ENCODE results near the gene TSEN2. TPM values are rescaled to one million over a fixed set of nuclear protein-coding genes. Genes with fewer than 3 reads are reported as not detected.
A peak's percentile ranks its signal among the peaks of the same experiment; 100 is the strongest.

The TSEN2 gene
- total and polyA plus RNA-seq, 2 of the 13 experiments (the other 11 are each of a cell fraction or from before 2014, with no cell fraction given): 11.0 to 17.3 TPM

DNA sequence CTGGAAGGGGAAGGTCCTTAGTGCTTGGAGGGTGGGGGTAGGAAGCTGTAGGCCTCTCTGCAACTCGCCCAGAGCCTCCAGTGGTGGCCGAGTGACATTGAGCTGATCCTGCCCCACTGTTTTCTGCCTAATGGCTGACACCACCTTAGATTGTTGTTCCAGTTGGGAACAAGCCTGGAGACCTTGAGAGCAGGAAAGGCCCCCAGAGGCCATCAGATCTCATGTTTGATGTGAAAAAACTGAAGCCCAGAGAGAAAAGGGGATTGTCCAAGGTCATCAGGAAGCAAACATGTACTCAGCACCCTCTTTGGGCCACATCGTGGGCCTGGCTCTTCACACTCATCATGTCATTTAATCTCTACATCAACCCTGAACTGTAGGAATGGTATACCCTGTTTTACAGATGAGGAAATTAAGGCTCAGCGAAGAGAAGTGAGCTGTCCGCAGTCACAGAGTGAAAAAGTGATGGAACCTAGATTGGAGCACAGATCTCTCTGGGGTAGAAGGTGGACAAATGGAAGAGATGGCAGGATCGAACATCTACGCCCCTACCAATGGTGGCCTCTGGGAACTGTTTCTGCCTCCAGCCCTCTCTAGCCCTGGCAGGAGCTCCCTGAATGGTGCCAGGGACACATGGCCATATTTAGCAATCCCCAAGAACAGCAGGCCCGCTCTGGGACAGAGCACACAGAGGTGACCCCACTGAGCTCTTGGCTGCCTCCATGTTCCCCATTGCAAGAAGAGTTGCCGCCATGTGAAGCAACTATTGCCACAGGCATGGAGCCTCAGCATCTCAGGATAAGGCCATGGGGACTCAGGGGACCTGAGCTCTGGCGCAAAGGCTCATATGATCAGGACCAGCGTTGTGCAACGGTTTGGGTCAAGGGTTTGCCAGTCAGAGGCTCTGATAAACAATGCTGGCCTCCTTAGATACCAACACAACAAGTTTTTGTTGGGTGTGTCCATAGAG is 31.6 kb upstream of the TSEN2 start (continued):
- TF ChIP-seq ZNF597 (CRISPR knock-in tag; IDR thresholded peaks at IDR 0.05) (no peak), CENPX (CRISPR knock-in tag; IDR thresholded peaks at IDR 0.05) (no peak), ZNF44 (CRISPR knock-in tag; IDR thresholded peaks at IDR 0.05) (no peak; the same call in 1 of the 2 replicates), LCORL (IDR thresholded peaks at IDR 0.05) (no peak), LCORL (CRISPR knock-in tag; IDR thresholded peaks at IDR 0.05) (peak; percentile 72; the same call in 1 of the 2 replicates), ZNF407 (CRISPR knock-in tag; IDR thresholded peaks at IDR 0.05; ENCODE audit: not compliant biosample characterization) (no peak), SRY (CRISPR knock-in tag; IDR thresholded peaks at IDR 0.05) (no peak), RARG (CRISPR knock-in tag; IDR thresholded peaks at IDR 0.05; ENCODE audit: low read depth) (no peak), ZNF572 (CRISPR knock-in tag; IDR thresholded peaks at IDR 0.05) (no peak), CEBPB (IDR thresholded peaks at IDR 0.05; ENCODE audit: borderline replicate concordance, low read depth, low read length) (peak; percentile 62), HDAC2 (CRISPR knock-in tag; IDR thresholded peaks at IDR 0.05) (peak; percentile 93)
- TF ChIP-seq, protein P1, sequence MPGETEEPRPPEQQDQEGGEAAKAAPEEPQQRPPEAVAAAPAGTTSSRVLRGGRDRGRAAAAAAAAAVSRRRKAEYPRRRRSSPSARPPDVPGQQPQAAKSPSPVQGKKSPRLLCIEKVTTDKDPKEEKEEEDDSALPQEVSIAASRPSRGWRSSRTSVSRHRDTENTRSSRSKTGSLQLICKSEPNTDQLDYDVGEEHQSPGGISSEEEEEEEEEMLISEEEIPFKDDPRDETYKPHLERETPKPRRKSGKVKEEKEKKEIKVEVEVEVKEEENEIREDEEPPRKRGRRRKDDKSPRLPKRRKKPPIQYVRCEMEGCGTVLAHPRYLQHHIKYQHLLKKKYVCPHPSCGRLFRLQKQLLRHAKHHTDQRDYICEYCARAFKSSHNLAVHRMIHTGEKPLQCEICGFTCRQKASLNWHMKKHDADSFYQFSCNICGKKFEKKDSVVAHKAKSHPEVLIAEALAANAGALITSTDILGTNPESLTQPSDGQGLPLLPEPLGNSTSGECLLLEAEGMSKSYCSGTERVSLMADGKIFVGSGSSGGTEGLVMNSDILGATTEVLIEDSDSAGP (CRISPR knock-in tag; IDR thresholded peaks at IDR 0.05; ENCODE audit: borderline replicate concordance): peak; percentile 49
- TF ChIP-seq, protein P2, sequence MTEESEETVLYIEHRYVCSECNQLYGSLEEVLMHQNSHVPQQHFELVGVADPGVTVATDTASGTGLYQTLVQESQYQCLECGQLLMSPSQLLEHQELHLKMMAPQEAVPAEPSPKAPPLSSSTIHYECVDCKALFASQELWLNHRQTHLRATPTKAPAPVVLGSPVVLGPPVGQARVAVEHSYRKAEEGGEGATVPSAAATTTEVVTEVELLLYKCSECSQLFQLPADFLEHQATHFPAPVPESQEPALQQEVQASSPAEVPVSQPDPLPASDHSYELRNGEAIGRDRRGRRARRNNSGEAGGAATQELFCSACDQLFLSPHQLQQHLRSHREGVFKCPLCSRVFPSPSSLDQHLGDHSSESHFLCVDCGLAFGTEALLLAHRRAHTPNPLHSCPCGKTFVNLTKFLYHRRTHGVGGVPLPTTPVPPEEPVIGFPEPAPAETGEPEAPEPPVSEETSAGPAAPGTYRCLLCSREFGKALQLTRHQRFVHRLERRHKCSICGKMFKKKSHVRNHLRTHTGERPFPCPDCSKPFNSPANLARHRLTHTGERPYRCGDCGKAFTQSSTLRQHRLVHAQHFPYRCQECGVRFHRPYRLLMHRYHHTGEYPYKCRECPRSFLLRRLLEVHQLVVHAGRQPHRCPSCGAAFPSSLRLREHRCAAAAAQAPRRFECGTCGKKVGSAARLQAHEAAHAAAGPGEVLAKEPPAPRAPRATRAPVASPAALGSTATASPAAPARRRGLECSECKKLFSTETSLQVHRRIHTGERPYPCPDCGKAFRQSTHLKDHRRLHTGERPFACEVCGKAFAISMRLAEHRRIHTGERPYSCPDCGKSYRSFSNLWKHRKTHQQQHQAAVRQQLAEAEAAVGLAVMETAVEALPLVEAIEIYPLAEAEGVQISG (CRISPR knock-in tag; IDR thresholded peaks at IDR 0.05): peak; percentile 61
